ENCODE data around the gene ACOT12.

GRCh38 chr5:81292130-81292529 lies 101.8 kb downstream of the ACOT12 start:
- TF ChIP-seq CTCF (IDR thresholded peaks at IDR 0.05) (no peak), POLR2A (IDR thresholded peaks at IDR 0.05) (no peak)

Measured in uterus (tissue), 2 donors.